SK-N-DZ (cell line): ENCODE measurements around the gene B4GALT3. TPM values are rescaled to one million over a fixed set of nuclear protein-coding genes. Genes with fewer than 3 reads are reported as not detected.
"Not testable (repeated sequence)": the region's sequence is repeated elsewhere in the genome, so short reads cannot be mapped to it uniquely, and the experiment has no call there.

Source experiments
- DNase-seq: peaks from one replicate; pipeline ENCODE4 v3.0.0-alpha.2; 2015; ENCODE audit warnings: low spot score
- polyA plus RNA-seq, 2 experiments: library from polyadenylated mRNA; depleted of rRNA; stranded (reverse); fragments of >200 nt; gene quantifications; 2 replicates each; pipeline ENCODE4 v1.2.3, GENCODE V29; 2014

Gene B4GALT3
- polyA plus RNA-seq (2014; cell fraction: cytosol; rRNA removed): 62.1 and 67.2 TPM in 2 replicates
- 52.3 and 64.2 TPM in 2 replicates for polyA plus RNA-seq (2014; cell fraction: nucleus; rRNA removed)

GRCh38 chr1:161177112-161177935 is at the start of gene B4GALT3:
B4GALT3 (minus strand) TSS chr1:161177507; CDS start chr1:161176060, 1,447 bp downstream.
- DNase-seq: peak; percentile 91

DNA sequence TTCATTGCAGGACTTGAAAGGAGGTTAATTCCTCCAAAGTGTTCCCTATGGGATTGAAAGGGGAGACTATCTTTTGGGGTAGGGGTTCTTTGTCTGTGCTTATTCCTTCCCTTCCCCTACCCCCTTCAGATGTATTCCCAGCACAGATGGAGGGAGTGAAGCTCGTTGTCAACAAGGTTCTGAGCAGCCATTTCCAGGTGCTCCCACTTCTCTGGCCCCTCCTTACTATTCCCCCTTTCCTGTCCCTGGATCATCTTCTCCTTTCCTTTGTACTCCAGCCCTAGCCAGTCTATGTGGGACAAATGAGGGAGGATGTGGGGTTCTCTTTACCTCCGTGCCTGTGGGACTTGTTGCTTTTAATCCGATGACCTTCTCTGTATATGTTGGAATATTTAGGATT is 49.5 kb upstream of the B4GALT3 start:
- DNase-seq: no peak

DNA sequence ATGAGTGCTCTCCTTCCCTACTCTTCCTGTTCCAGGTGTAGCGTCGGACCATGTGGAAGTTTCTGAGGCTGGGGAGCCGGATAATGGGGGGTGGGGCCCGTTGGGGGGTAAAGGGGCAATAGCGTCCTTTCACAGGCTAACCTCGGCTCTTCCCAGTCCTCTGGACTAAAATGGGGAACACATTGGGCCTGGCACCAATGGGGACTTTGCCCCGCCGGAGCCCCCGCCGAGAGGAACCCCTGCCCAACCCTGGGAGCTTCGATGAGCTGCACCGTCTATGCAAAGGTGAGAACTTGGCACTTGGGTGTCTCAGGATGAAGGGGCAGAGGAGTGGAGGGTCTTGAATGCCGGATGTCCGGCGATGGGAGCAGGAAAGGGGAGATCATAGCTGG is 49.0 kb upstream of the B4GALT3 start:
- DNase-seq: no peak

- DNase-seq: peak; percentile 100
These were observed 48.4 kb upstream of the B4GALT3 start, which contains the start of gene TOMM40L for GRCh38 chr1:161225534-161226319. TOMM40L (plus strand) TSS chr1:161226060; CDS start chr1:161226490, 430 bp downstream.

DNA sequence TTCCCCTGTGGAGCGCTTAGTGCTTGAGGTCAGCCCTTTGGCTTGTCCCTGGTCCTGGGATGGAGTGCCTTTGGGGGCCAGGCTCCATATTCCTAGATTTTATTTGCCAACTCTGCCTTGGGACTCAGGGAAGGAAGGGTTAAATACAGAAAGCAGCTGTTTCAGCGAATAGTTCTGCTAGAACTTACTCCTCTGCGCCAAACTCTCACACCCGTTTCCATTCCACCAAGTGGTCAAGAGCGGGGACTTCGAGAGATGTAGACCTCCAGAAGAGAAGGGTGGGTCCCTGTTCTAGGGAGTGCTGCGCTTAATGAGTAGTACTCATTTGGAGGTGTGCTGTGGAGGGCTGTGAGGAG is 47.8 kb upstream of the B4GALT3 start:
- no peak for DNase-seq

GRCh38 chr1:161224695-161225087 is 47.4 kb upstream of the B4GALT3 start:
- not testable (repeated sequence) for DNase-seq

GRCh38 chr1:161223805-161224694 is 46.7 kb upstream of the B4GALT3 start:
- no peak for DNase-seq

DNA sequence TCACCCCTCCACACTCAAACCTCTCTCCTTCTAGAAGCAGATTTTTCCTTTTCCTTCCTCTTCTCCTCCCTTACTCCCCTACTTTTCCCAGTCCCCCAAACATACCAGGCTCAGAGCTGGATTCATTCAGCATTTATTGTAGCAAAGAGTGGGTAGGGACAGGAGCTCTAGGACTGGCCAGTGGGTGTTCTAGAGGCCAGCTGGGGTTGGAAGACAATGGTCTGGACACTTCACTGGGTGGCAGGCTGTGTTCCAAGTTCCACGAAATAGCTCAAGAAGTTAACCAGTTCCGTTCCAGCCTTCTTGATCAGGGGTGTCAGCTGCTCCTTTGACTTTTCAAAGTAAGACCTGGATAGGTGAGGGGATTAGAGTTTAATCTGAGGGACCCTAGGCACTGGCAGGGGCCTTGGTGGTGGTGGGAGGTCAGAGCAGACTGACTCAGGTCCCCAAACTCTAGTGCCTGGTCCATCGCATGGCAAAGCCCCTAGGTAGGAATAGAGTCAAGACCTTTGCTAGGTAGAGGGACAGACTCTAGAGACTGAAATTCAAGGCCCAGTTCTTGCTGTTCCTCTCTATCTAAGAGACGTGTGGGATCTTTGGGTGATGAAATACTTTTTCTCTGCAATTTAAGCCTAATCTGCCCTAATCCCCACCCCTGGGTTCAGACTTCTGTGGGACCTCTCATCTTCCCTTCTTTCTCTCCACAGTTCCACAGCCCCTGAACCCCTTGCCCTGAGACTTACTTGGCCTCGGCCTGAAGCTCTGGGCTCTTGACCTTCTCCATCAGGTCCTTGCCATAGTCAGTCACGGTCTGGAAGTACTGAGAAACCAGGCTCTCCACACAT is 45.1 kb upstream of the B4GALT3 start:
- no peak for DNase-seq

DNA sequence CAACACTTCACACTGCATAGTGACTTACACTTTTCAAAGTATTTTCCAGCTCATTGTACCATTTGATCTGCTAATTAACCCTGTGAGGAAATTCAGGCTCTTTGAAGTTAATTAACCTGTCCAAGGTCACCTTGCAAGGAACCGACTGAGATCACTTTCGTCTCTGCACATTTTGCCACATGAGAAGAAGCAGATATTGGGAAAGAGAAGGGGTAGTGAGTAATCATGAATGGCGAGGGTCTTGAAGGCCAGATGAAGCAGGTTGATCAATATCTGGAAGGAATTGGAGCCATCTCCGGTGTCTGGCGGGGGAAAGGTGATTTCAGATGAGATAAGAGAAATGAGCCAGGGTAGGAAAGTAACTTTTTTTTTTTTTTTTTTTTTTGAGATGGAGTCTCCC is 42.7 kb upstream of the B4GALT3 start:
- peak; percentile 60 for DNase-seq

DNA sequence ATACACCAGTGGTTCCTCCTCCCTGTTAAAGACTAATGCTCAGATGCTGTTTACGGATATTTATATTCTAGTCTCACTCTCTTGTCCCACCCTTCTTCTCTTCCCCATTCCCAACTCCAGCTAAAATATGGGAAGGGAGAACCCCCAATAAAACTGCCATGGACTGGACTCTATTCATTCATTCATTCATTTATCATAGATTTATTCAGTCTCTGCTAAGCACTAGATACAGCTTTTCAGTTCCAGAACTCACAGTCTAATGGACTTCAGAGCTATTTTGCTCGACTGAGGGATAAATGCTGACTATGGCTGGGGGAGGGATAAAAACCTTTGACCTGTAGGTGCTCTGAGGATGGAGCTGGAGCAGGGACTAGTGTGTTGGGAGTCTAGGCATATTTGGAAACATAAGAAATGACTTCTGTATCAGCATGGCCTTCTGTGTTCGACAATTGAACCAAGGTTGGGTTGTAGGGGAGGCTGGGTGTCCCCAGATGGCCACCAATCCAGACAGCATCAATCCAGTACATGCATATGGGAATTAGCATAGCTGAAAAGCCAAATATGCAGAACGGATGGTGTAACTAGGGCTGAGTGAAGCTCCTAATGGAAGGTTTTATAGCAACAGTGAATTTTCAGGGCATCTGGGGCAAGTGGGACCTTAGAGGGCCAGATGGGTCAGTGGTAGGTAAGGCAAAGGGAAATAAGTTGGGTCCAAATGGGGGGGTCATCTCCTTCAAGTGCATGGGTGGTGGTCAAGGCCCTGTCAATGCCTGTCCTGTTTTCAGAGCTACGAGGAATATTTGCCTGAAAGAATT is 42.0 kb upstream of the B4GALT3 start:
- no peak for DNase-seq

GRCh38 chr1:161218301-161219077 is 41.2 kb upstream of the B4GALT3 start:
- DNase-seq: no peak

GRCh38 chr1:161217831-161218230 is 40.5 kb upstream of the B4GALT3 start:
- no peak for DNase-seq

DNA sequence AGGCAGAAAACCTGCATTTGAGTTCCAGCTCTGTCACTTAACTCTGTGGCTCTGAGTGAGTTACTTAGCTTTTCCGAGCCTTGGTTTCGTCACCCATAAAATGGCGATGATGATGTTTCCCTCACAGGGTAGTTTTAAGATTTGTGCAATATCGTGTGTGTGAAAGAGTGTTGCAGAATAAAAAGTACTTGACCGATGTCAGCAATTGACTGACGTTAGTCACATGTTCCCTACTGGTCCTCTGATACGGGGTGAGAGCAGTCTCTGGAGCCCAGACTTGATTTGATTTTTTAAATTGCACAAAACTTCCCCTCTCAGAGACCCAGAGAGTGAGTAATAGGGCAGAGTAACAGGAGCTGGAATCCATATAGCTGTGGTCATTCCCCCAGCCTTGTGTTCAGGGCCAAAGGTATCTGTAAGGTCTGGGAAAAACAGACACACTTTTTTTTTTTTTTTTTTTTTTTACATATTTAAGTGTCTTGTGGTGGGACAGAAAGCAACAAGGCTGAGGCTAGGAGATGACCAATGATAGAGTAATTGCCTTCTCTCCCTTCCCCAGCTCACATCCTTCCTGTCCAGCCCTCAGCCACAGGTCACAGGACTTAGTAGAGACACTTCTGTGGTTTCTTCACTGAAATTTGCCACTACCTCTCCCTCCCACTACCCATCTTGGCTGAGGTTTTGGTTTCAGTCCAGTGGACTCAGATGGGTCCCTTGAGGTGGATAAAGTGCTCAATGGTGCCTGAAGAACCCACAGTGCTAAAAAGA is 39.8 kb upstream of the B4GALT3 start:
- no peak for DNase-seq

GRCh38 chr1:161215076-161215475 is 37.8 kb upstream of the B4GALT3 start, which contains the start of gene FCER1G:
FCER1G (plus strand) TSS chr1:161215295; CDS start chr1:161215322, 27 bp downstream.
- DNase-seq: no peak

DNA sequence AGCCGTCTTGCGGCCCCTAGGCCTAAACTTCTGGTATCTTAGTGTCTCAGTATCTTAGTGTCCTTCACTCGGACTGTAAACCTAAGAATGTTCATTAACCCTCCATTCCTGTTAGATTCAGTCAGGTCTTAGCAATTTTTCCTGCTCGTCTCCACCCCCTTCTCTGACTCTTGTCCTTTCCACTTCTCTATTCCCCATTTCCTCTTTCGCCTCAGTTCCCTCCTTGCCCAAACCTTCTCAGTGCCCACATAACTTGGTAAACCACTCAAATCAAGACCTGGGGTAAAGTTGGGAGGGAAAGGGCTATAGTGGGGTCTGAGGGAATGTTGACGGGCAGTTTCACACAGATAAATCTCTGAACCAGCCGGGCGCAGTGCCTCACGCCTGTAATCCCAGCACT is 37.1 kb upstream of the B4GALT3 start:
- no peak for DNase-seq

GRCh38 chr1:161209790-161210409 is 32.6 kb upstream of the B4GALT3 start:
- peak; percentile 67 for DNase-seq

GRCh38 chr1:161207173-161207572 is 29.9 kb upstream of the B4GALT3 start:
- DNase-seq: no peak
